Measurements from ENCODE around the gene PAX1. TPM values are rescaled to one million over a fixed set of nuclear protein-coding genes. Genes with fewer than 3 reads are reported as not detected.

Gene PAX1
- total RNA-seq, 1 donor from 2014 or later: not detected

DNA sequence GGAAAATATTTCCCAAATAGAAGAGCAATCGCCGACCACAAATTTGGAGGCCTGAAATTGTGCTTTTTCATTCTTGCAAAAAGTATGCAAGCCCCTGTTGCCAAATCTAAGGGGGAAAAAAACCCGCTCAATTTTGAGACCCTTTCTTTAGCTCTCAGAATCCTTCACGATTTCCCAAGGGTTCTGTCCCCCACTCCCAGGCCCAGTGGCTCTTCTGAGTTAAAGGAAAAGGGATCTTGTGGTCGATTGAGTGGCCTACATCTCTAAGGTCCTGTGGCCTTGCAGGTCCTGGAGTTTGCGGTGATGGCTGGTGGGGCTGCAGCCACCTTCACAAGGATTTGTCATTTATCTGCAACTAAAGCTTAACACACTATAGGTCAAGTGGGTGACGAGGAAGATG is 1.8 kb downstream of the PAX1 start:
- Mint-ChIP-seq H3K4me1 (ENCODE audit: unreplicated experiment) (peaks cover 32% of the 10 kb centered on the region), H3K36me3 (ENCODE audit: low read depth, unreplicated experiment) (no peaks in the 10 kb centered on the region), H3K27me3 (ENCODE audit: unreplicated experiment) (peaks cover 43% of the 10 kb centered on the region), H3K27ac (ENCODE audit: unreplicated experiment) (no peak overlapping the region), H3K9me3 (ENCODE audit: unreplicated experiment) (no peaks in the 10 kb centered on the region), H3K4me3 (ENCODE audit: unreplicated experiment) (peak overlapping the region; percentile 52)
- TF ChIP-seq, protein P1, sequence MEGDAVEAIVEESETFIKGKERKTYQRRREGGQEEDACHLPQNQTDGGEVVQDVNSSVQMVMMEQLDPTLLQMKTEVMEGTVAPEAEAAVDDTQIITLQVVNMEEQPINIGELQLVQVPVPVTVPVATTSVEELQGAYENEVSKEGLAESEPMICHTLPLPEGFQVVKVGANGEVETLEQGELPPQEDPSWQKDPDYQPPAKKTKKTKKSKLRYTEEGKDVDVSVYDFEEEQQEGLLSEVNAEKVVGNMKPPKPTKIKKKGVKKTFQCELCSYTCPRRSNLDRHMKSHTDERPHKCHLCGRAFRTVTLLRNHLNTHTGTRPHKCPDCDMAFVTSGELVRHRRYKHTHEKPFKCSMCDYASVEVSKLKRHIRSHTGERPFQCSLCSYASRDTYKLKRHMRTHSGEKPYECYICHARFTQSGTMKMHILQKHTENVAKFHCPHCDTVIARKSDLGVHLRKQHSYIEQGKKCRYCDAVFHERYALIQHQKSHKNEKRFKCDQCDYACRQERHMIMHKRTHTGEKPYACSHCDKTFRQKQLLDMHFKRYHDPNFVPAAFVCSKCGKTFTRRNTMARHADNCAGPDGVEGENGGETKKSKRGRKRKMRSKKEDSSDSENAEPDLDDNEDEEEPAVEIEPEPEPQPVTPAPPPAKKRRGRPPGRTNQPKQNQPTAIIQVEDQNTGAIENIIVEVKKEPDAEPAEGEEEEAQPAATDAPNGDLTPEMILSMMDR (IDR thresholded peaks at IDR 0.05; ENCODE audit: unreplicated experiment): no peak
- no peak for DNase-seq (ENCODE audit: low spot score)

GRCh38 chr20:21707999-21708737 is 2.7 kb downstream of the PAX1 start:
- Mint-ChIP-seq H3K36me3 (ENCODE audit: low read depth, unreplicated experiment) (no peaks in the 10 kb centered on the region), H3K9me3 (ENCODE audit: unreplicated experiment) (no peaks in the 10 kb centered on the region), H3K27ac (ENCODE audit: unreplicated experiment) (no peak overlapping the region), H3K4me3 (ENCODE audit: unreplicated experiment) (no peak overlapping the region), H3K4me1 (ENCODE audit: unreplicated experiment) (peaks cover 32% of the 10 kb centered on the region), H3K27me3 (ENCODE audit: unreplicated experiment) (peaks cover 40% of the 10 kb centered on the region)
- DNase-seq (ENCODE audit: low spot score): no peak
- TF ChIP-seq, protein P1 (IDR thresholded peaks at IDR 0.05; ENCODE audit: unreplicated experiment): no peak

- no peaks in the 10 kb centered on the region for H3K9me3 Mint-ChIP-seq (ENCODE audit: unreplicated experiment)
- TF ChIP-seq, protein P1 (IDR thresholded peaks at IDR 0.05; ENCODE audit: unreplicated experiment): no peak
- no peak overlapping the region for H3K27ac Mint-ChIP-seq (ENCODE audit: unreplicated experiment)
- H3K4me1 Mint-ChIP-seq (ENCODE audit: unreplicated experiment): peaks cover 34% of the 10 kb centered on the region
- peaks cover 36% of the 10 kb centered on the region for H3K27me3 Mint-ChIP-seq (ENCODE audit: unreplicated experiment)
- no peak overlapping the region for H3K4me3 Mint-ChIP-seq (ENCODE audit: unreplicated experiment)
- no peak for DNase-seq (ENCODE audit: low spot score)
- no peaks in the 10 kb centered on the region for H3K36me3 Mint-ChIP-seq (ENCODE audit: low read depth, unreplicated experiment)
These were observed 3.5 kb downstream of the PAX1 start for GRCh38 chr20:21708738-21709534.

- Mint-ChIP-seq H3K27me3 (ENCODE audit: unreplicated experiment) (peaks cover 33% of the 10 kb centered on the region), H3K36me3 (ENCODE audit: low read depth, unreplicated experiment) (no peaks in the 10 kb centered on the region), H3K9me3 (ENCODE audit: unreplicated experiment) (no peaks in the 10 kb centered on the region), H3K4me1 (ENCODE audit: unreplicated experiment) (peaks cover 32% of the 10 kb centered on the region), H3K4me3 (ENCODE audit: unreplicated experiment) (no peak overlapping the region), H3K27ac (ENCODE audit: unreplicated experiment) (no peak overlapping the region)
- TF ChIP-seq, protein P1 (IDR thresholded peaks at IDR 0.05; ENCODE audit: unreplicated experiment): no peak
- DNase-seq (ENCODE audit: low spot score): no peak
These were observed 4.1 kb downstream of the PAX1 start for GRCh38 chr20:21709535-21709904.

- DNase-seq (ENCODE audit: low spot score): no peak
- H3K27me3 Mint-ChIP-seq (ENCODE audit: unreplicated experiment): peaks cover 36% of the 10 kb centered on the region
- TF ChIP-seq, protein P1 (IDR thresholded peaks at IDR 0.05; ENCODE audit: unreplicated experiment): no peak
- H3K9me3 Mint-ChIP-seq (ENCODE audit: unreplicated experiment): no peaks in the 10 kb centered on the region
- H3K4me1 Mint-ChIP-seq (ENCODE audit: unreplicated experiment): peaks cover 30% of the 10 kb centered on the region
- no peak overlapping the region for H3K27ac Mint-ChIP-seq (ENCODE audit: unreplicated experiment)
- no peaks in the 10 kb centered on the region for H3K36me3 Mint-ChIP-seq (ENCODE audit: low read depth, unreplicated experiment)
- H3K4me3 Mint-ChIP-seq (ENCODE audit: unreplicated experiment): no peak overlapping the region
These were observed 4.9 kb downstream of the PAX1 start for GRCh38 chr20:21710341-21710740.
